ENCODE data around the gene DOCK6.

GRCh38 chr19:11257846-11258380 lies 4.4 kb downstream of the DOCK6 start:
- no peak for TF ChIP-seq ZNF558 (CRISPR knock-in tag; IDR thresholded peaks at IDR 0.05; ENCODE audit: borderline replicate concordance)
- no peak for TF ChIP-seq JUND (CRISPR knock-in tag; IDR thresholded peaks at IDR 0.05)
- TF ChIP-seq EP300 (IDR thresholded peaks at IDR 0.05; ENCODE audit: low read depth in 2 of 2, low read length in 2 of 2) = no peak
- no peak for TF ChIP-seq EP300 (CRISPR knock-in tag; IDR thresholded peaks at IDR 0.05; ENCODE audit: borderline replicate concordance)
- TF ChIP-seq SP1 (IDR thresholded peaks at IDR 0.05) = no peak
- no peak for TF ChIP-seq SP1 (CRISPR knock-in tag; IDR thresholded peaks at IDR 0.05)
- no peak for TF ChIP-seq ZNF713 (CRISPR knock-in tag; IDR thresholded peaks at IDR 0.05)
- no peak for TF ChIP-seq ZNF333 (CRISPR knock-in tag; IDR thresholded peaks at IDR 0.05; ENCODE audit: borderline replicate concordance)
- no peak for TF ChIP-seq ZBTB7A (CRISPR knock-in tag; IDR thresholded peaks at IDR 0.05)
- no peak for TF ChIP-seq PAX8 (CRISPR knock-in tag; IDR thresholded peaks at IDR 0.05; ENCODE audit: borderline replicate concordance)

Measured in HepG2 (cell line).